Stimulated activated CD8-positive, alpha-beta memory T cell treated with anti-CD3 and anti-CD28 coated beads, Interleukin-15, amount 100 ng/mL, for 1 hour (primary cell): Measurements from ENCODE around the gene CMC4.

ENCODE experiments used
- DNase-seq: peaks from one replicate; pipeline ENCODE4 v3.0.0-alpha.2; 2020; ENCODE audit warnings: low read depth

CMC4 gene, protein sequence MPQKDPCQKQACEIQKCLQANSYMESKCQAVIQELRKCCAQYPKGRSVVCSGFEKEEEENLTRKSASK

DNA sequence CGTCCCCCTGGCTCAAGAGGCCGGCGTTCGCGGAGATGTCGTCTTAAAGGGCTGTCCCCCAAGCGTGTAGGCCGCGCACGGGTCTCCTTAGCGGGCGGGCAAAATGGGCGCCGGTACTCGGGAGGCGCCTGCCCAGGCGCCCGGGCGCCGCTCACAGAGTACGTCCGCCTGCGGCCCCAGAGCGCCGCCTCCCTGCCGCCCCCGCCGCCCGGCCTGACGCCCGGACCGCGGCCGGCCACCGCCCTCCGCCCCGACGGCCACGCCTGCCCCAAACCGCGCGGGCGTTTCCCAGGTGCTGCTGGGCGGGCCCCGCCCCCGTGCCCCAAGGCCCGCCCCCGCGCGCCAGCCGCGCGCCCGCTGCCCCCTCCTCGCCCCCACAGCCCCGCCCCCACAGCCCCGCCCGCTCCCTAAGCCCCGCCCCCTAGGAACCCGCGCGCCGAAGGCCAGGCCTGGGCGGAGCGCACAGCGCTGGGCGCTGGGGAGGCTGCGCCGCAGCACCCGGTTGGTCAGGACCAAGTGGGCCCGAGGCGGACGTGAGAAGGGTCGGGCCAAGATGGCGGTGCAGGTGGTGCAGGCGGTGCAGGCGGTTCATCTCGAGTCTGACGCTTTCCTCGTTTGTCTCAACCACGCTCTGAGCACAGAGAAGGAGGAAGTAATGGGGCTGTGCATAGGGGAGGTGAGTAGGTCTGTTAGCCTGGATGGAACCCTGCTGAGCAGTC lies at the start of gene CMC4, which contains the start of the genes BRCC3 and MTCP1:
TSS of gene CMC4 (minus strand) at position 162 of the 719 bp plus-strand sequence. CDS start 7,113 bp downstream, outside the sequence.
TSS of gene BRCC3 (plus strand) at position 534 of the 719 bp plus-strand sequence. CDS start at position 554, 20 bp downstream.
TSS of gene MTCP1 (minus strand) at position 162 of the 719 bp plus-strand sequence. CDS start 5,126 bp downstream, outside the sequence.
- DNase-seq: peak; percentile 42

DNA sequence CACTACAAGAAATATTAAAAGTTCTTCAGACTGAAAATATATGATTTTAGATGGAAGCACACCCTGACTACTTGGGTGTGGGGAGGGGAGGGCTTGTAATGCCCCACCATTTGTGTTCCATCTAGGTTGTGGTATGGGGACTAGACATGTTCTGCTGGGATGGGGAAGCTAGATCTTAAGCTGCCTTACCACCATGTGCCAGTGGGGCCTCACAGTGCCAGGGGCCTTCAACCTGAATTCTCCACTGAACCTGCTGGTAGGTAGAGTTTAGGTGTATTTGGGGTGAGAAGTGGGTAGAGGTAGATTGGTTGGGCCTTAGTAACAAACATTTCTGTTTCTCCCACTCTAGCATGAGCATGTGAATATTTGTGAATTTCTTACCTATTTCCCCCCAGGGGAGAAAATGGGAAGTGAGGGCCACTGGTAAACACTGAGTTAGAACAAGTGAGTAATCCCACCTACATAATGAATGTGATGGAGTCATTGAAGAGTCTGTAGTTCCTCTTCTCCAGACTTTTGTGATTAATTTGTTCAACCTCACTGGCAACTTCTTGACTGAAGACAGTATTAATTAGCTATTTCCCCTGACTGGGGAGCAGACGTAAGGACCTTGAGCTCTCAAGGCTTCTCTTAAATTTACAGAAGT lies 44.4 kb upstream of the CMC4 start:
- DNase-seq: no peak

DNA sequence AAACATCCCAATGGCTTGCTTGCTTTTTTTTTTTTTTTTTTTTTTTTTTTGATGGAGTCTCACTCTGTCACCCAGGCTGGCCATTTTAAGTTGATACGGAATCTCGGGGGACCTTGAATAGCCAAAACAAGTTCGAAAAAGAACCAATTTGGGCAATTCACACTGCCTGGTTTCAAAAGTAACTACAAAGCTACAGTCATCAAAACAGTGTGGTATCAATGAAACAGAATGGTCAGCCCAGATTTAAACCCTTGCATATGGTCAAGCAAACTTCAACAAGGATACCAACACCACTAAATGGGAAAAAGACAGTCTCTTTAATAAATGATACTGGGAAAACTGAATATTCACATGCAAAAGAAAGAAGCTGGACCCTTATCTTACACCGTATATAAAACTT lies 42.2 kb upstream of the CMC4 start:
- no peak for DNase-seq

DNA sequence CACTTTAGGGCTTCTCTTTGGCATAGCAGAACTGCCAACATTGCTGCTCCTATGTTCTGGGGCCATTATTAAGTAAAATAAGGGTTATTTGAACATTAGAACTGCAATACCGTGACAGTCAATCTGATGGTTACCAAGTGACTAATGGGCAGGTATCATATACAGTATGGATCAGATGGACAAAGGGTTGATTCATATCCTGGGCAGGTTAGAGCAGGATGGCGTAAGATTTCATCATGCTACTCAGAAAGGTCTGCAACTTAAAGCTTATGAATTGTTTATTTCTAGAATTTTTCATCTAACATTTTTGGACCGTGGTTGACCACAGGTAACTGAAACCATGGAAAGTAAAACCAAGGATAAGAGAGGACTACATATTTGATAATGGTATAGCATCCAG lies 41.2 kb upstream of the CMC4 start:
- DNase-seq: no peak

DNA sequence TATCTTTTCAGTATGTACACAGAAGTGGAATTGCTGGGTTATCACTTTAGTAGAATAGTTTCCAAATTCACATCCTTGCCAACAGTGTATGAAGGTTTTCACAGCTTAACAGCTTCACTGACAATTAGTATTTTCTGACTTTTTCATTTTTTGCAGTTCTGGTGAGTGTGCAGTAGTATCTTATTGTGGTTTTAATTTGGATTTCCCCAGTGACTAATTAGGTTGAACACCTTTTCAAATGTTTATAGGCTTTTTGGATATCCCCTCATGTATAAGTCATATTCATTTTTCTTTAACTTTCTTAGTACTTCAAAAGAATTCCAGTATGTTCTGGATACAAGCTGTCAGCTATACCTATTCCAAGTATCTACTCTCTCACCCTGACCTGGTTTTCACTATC lies 37.5 kb upstream of the CMC4 start:
- no peak for DNase-seq

DNA sequence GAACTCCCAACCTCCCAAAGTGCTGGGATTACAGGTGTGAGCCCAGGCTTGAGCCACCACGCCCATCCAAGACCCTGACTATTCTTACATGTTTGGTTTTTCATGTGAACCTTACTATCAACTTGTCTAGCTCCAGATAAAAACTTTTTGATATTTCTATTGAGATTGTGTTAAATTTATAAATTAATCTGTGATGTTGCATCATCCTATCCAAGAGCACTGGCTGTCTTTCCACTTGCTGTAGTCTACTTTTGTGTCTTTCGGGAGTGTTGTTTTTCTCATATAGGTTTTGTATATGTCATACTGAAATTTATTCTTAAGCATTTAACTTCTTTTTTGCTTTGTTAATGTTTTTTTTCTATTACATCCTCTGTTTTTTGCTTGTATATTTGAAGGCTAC lies 35.0 kb upstream of the CMC4 start:
- DNase-seq: no peak

DNA sequence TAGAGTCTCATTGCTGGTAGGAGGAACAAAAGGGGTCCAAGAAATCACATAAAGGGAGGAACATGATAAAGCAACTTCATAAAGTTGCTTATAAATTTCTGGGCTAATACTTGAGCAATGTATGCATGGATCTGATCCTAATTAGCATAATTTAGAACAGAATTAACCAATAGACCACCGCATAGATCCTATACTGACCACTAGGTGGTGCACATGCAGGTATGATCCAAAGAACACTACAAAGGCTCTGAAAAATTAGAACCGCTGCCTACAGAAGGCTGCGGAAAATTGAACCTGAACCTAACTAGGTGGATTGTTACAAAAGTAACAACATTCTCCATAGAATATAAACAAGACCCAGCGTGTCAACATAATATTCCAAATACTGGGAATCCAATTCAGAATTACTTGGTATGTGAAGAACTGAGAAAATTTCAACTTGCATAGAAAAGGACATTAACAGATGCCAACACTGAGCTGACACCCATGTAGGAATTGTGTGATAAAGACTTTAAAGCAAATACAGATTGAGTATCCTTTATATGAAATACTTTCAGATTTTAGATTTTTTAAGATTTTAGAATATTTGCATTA lies 23.6 kb upstream of the CMC4 start:
- DNase-seq: no peak

DNA sequence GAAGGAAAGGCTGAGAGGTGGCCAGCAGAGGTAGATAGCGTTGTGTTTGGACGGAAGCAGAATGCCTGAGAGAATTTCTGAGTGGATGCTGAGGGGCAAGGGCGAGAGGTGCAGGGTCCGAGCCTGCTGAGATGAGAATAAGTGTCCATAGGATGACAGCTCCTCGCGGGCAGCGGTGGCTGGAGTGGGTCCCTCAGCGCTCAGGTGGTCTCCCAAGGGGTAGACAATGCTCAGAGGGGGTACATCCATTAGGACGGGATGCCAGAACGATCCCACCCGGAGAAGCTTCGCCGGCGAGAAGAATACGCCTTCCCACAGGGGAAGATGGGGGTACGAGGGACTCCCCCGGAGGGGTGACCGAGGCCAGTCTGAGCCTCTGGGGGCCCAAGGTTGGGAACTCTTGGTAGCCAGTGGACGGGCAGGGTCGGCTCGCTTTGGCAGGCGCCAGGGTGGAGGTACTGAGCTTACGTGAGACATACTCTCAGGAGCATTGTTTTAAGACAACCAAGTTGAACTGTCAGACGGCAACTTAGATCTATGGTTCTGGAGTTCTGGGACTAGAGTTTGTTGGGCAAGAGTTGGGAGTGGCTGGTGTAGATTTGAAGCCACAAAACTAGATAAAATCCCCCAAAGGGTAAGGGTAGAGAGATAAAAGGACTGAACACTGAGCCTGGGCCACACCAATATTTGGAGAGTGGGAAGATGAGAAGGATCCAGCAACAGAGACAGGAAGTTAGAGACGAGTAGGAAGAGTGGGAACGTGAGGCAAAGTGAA lies 16.2 kb upstream of the CMC4 start:
- no peak for DNase-seq

DNA sequence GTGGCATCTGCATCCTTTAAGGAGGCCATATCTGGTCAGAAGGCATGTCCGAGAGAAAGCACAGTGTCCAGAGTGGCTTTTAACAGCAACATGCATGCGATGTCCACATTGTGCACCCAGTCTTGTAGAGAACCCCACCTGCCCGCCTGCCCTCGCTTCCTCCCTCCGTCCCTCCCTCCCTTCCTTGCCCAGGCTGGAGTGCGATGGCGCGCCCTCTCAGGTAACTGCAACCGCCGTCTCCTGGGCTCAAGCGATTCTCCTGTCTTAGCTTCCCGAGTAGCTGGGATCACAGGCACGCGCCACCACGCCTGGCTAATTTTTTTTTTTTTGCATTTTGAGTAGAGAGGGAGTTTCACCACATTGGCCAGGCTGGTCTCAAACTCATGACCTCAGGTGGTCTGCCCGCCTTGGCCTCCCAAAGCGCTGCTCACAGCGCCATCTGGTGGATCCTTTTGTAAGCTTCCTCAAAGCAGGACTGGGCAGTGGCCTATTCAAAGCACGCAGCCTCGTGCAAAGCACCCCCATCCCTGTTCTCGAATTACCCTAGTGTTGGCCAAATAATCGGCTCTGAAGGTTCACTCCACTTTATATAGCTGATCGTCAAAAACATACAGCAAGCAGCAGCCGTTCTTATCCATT lies 15.4 kb upstream of the CMC4 start:
- peak; percentile 12 for DNase-seq

DNA sequence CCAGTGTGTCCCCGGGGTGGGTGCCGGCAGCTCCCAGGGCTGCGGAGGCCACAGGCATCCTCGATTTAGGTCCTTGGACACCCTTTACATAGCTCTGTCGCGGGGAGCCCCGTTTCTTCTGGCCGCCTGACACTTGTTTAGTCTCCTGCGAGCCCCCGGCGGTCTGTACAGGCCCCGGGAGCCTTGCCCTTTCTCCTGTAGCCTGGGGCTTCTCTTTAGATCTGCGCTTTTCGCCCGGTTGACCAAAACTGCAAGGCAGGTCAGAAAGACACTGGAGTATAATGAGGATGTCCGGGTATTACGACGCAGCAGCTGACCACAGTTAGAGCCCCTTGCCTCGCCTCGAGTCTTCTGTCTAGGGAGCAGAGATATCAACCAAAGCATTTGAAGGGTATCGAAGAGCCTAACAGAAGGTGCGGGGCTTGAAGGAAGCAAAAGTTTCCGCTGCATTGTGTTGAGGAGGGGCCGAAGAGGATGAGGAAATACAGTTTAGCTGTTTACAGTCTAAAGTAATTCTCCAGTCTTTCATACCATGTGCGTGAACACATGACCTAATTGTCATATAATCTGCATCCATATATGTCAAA lies 851 bp upstream of the CMC4 start:
- DNase-seq: no peak

DNA sequence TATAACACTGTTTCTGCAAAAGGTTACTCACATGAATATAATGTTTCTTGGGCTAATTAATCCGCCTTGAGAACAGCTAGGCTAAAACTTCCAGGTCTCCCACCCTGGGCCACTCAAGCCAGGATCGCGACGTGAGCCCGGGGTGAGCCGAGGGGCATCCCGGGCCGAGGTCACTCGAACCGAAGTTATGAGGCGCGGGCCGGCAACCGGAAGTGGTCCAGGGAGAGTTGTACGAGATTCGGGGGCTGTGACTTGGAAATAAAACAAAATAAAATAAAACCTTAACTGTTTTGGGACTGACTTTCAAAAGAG lies 317 bp downstream of the CMC4 start:
- DNase-seq: no peak

DNA sequence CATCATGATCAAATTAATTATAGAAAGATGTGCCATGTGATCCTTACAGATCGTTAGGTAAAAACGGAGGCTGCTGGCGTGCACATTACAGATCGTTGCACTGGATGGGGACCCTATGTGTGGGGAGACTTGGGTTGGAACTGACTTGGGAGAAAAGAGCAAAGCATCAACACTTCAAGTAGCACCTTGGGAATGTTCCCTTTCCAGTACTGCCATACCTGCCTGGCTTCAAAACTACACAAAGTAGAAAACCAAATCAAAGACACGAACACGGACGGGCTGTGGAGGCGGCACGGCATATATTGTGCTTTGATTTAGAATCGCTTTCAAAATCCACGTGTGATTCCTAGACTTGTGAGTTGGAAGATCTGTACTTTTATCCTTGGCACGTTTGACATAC lies 898 bp downstream of the CMC4 start:
- no peak for DNase-seq

DNA sequence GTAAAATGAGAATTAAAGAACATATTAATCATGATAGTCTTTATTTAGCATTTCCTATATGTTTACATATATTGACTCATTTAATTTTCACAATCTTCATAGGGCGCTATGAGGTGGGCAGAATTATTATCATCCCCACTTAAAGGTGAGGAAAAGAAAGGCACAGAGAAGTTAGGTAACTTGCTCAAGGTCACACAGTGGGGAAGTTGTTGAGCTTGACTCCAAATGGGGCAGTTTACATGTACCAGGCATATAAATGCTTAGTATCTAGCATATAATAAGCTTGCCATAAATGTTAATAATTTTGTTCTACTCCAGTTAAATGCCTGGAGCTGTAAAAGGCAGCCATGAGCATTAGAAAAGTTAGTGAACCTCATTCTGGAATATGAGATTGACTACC lies 1.5 kb downstream of the CMC4 start:
- DNase-seq: no peak

DNA sequence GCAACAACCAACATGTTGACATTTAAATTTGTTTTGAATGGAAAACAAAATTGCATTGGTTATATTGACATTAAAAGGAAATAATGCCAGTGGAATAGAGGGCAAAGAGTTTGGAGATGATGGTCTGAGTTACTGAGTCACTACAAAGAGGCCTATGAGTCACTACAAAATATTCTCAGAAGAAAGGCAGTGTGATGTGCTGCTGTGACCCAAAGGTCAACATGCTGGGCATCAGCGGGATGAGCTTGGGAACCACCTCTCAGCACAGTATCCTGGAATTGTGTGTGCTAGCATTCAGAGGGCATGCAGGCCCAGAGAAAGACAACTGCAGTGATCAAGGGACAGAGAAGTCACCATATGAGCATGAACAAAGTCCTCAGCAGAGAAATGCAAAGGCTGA lies 2.8 kb downstream of the CMC4 start:
- no peak for DNase-seq

DNA sequence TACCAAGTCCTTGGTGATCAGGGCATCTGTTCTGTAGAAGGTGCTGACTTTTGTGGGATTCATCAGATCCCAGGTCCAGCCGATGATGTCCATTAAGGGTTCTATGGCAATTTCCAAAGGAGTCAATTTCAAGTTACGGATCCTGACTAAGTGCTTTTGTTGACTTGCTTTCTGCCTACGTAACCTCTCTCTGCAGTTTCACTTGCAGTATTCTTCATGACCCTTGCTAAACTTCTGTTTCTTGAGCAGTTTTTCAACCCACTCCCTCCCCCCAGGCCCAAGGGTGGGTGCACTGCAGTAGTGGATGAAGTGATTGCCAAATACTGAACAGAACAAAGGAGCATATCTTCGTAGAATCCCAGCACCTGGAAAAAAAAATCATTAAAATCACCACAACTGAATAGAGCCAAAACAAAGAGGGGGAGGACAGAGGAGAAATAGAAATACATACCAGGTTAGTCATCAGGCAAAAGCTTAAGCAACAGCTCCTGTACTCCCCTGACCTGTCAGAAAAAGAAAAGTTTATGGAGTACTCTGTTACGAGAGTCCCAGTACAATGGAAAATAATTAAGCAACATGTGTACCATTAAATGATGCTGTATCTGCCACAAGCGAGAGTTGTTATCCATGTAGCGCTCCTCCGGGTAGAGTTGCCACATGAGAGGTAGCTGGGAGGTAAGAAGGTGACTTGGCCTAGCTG lies 5.8 kb downstream of the CMC4 start:
- DNase-seq: no peak

DNA sequence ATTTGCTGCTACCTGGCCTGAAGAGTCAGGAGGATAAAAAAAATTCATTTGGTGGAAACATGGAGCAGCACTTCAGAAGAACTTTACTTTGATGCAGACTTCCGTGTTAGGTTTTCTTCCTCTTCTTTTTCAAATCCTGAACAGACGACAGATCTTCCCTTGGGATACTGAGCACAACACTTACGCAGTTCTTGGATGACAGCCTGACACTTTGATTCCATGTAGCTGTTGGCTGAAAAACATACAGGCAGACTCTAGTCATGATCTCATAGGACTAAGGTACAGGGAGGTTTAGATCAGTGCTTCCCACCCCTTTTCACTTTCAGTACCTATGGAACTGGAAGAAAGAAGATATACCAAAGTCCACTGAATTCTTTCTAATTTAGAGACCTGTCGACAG lies 9.2 kb downstream of the CMC4 start:
- DNase-seq: no peak

DNA sequence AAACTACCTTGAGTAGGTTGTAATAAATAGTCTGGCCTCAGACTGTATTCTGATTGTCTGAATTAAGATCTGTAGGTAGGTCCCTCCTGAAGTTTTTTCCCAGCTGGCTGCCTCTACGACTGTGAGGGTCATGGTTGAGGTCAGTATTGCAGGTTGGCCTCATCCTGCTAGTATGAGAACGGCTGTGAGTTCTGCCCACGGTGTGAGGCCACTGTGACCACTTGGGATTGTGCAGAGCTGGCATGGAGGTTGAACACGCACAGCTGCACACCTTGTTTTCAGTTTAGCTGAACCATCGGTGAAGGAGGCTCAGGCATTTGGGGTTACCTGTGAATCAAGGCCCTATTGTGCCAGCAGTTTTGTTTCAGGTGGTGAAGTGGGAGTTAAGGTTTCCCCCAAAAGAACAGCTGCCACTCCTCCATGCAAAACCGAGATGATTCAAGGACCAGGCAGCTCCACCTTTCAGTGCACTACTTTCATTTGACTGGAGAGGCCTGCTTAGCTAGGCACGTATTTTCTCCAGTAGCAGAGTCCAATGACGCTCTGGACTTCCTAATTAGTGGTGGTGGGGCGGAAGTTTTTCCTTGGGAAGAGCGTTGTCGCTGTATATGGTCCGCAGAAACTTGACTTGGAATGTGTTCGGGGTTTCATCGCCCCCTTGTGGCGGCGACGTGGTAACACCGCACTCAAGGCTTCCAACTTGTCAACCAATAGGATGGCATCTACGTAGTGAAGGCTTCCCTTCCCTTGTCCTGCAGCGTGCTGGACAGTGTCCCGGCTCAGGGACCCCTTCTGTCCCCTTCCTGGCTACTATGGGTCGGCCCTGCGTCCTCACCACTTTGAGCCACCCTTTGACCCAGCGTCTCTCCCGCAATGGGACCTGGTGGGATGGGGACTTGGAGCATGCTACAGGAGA lies 13.8 kb downstream of the CMC4 start:
- no peak for DNase-seq

DNA sequence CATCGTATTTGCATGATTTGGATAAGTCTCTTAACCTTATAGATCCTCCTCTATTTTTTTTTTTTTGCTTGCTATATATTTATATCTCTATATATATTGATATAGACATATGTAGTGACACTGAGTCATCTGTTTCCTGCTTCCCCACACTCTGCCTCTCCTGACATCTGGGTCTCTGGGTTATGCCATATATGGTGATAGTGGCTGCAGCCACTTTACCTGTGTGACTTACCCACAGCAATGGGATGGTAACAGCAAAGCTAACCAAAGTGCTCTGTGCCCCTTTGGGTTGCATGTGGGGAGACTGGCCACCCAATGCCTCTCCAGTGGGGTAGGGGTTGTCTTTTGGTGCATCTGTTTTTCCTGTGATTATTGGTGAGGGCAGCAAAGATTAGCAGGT lies 14.5 kb downstream of the CMC4 start:
- no peak for DNase-seq

DNA sequence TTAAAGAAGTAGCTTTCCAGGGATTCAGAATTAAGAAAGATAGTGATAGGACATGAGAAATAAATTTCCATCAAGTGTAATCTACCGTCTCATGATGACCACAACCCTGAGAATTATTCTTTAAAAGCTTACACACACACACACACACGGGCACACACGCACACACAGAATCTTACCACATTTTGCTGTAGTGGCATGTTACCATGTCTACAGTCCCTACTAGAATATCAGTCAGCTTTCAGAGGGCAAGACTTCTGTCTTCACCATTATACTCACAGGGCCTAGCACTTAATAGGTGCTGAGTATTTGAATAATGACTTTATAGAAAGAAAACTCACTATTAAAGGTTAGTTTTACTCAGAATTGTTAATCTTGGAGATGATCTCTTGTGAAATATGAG lies 15.4 kb downstream of the CMC4 start:
- DNase-seq: no peak

DNA sequence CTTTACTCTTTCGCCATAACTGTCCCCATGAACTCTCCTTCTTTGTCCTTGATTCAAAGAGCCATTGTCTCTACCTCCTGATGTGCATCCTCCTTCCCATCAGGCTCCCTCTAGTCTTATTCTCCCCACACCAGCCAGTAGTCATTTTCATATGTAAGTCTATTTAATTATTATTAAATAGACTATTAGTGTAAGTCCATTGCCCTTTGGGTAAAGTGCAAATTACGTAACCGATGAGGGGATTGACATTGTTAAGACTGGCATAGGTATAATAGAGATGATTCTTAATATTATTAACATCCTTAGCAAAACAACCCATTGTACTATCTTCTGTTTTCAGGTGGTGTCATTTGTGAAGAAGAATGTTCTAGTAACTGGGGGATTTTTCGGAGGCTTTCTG lies 16.7 kb downstream of the CMC4 start:
- DNase-seq: no peak
